HG03108 (cell line): ENCODE results near the gene PAX7.
"Not testable (repeated sequence)": the region's sequence is repeated elsewhere in the genome, so short reads cannot be mapped to it uniquely, and the experiment has no call there.

Experiments
- ATAC-seq: cut with Tn5 transposase; IDR thresholded peaks from one replicate; pipeline ENCODE4 v1.9.1; 2021; ENCODE audit warnings: moderate library complexity; ENCODE audit not compliant: unreplicated experiment

Gene PAX7

DNA sequence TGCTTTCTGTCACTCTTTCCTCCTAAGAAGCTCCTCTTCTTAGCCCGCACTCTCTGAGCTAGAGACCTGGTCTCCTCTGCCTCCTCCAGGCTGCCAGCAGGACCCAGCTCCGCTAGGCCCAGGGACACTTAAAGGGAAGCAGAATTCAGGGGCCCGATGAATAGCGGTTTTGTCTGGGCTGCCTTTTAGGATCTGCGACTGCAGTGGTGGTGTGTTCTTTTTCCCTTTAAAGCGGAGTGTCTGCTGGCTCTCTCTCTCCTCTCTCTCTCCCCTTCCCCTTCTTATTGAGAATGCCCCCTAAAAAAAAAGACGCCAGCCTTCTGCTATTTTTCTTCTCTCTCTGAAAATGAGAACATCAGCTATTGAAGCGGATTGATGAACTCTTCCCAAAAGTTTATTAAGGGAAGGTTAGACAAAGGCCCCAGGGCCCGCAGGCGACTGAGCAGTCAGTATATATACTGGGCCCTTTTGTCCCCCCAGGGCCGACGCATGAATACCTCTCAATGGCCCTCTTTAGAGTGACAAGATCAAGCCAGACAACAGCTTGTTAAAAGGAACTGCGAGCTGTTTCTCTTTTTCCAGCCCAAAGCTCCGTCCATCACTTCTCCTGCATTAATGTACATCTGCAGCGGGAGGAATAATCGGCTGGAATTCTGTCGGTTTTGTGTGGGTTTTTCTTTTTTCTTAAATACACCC, 27.0 kb downstream of the PAX7 start:
- no peak for ATAC-seq

DNA sequence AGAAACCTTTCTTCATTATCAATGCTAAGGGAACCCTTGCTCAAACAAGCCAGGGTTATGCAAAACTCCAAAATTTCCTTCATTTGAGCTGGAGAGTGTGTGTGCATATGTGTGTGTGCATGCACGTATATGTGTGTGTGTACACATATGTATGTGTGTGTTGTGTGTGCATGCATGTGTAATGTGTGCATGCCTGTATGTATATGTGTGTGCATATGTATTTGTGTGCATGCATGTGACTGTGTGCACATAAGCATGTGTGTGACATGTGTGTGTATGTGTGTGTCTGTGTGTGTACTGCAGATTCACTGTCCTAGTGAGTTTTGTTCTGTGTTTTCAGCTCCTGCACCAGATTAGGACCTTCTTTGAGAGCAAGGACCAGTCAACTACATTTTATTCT, 28.2 kb downstream of the PAX7 start:
- ATAC-seq = no peak

DNA sequence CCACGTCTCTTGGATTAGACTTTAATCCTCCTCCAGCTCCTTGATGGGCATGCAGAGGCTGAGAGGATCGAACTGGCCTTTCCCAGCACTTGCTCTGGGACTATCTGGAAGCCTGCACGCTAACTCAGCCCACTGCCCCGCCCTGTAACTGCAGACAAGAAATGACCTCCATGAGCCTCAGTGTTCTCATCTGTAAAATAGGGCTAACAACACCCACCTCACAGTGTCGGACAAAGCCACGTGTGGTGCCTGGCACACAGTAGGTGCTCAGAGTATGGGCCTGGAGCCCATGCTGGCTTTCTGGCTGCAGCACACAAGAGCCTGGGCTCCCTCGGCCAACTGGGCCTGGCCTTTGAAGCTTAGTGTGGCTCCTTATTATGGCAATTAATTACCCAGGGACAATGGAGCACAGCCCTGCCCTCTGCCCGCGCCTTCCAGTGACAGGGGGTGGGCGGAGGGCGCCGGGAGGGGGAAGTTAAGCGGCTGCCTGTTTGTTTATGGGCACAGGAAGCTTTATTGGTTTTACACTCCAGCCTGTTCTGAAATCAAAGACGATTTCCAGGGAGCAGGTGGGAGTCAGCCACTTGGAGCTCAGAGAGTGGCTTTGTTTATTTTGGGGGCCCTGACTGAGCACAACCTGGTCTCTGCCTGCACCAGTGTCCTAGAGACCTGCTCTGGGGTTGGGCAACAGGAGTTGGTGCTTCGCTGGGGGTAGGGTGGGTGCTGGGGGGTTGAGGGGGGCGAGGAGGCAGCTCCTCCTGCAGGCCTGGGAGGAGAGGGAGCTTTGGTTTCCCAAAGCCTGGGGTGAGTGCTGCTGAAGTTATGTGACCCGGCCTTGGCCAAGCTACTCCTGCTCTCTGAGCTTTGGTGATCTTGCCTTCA, 31.0 kb downstream of the PAX7 start:
- ATAC-seq = no peak

DNA sequence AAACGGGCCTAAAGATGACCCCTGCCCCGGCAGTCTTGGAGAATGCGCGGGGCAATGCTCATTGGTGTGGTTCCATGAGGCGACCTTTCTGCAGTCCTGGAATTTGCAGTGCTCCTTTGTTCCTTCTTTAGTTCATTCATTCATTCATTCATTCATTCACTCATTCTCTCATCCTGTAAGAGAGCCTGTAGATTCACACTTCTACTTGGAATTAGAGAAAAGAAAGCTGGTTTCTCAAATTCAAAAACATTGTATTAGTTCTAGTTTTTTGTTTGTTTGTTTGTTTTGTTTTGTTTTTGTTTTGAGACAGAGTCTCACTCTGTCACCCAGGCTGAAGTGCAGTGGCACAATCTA, 31.6 kb downstream of the PAX7 start:
- ATAC-seq = no peak

DNA sequence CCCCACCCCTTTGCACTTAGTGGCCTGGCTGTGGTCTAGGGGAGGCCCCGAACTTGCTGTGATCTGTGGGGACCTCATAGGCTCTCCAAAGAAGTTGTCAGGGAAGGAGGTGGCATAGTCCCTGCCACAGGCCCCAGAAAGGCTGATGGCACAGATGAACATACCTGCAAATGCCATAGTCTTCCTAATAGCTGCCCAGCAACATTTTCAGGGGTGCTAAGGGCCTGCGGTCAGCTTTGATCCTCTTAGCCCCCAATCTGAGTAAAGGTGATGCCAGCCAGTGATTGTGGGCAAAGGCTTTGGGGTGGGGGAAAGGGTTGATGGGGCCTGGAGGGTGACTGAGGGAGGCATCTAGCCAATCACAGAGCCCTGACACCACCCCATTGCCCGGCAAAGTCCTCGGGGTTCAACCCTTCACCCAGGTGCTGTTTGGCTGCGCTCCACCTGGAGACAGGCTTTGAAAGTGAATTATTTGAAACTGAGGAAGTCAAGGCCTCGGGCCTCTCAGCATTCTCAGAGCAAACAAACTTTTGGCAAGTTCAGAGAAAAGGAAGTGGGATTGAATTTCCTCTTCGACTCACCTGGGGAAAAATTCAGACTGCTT, 35.8 kb downstream of the PAX7 start:
- ATAC-seq = no peak

DNA sequence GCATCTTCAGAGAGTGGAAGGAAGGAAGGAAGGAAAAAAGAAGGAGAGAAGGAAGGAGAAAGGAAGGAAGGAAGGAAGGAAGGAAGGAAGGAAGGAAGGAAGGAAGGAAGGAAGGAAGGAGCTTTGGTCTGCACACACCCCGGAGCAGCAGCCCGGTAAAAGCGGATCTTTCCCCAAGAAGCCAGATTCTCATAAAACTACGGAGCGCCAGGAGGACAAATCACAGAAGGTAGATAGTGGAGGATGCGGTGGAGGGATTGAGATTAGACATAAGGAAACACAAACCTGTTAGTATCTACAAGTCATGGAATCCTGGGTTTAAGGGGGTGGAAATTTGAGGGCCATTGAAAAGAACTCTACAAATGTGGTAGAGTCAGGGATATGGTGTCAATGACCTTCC, 36.7 kb downstream of the PAX7 start:
- no peak for ATAC-seq

DNA sequence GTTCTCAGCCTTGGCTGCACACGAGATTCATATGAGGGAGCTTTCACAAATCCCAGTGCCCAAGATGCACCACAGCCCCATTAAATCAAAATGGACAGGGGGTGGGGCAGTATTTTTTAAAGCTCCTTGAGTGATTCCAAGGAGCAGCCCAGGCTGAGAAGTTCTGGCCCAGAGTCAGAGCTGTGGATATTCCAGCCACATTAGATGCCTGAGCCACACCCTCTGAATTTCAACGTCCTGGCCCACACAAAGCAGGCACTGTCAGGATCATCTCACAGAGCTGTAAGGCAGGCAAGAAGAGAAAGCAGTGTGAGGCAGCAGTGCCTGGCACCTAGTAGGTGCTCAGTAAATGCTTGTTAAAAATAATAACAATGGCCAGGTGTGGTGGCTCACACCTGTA, 37.4 kb downstream of the PAX7 start:
- ATAC-seq = no peak

DNA sequence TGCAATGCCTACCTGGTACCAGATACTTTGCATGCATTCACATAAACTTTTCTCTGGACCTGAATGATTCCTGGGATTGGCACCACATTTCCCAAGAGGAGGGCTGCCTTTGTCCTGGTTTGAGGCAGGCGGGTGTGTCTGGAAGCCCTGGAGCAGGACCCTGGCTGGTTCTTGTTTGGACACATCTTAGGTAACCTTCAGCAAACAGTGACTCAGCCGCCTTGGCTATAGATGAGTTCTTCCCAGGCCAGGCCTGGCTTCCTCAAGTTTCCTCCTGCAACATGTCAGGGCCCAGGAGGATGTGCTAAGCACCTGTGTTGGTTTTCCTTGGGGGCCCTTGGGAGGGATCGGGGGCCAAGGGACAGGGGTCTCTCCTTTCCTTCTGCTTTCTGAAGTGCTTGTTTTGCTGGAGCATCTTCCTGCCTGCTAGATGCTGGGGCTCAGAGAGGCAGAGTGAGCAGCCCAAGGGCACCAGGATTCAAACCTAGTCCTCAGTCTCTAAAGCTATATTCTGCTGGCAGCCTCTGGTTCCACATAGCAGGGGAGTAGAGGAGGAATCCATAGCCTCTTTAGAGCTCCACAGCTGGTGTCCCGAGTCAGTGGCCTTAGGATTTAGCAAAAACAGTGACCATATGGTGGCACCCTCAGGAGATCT, 38.2 kb downstream of the PAX7 start:
- ATAC-seq = no peak

DNA sequence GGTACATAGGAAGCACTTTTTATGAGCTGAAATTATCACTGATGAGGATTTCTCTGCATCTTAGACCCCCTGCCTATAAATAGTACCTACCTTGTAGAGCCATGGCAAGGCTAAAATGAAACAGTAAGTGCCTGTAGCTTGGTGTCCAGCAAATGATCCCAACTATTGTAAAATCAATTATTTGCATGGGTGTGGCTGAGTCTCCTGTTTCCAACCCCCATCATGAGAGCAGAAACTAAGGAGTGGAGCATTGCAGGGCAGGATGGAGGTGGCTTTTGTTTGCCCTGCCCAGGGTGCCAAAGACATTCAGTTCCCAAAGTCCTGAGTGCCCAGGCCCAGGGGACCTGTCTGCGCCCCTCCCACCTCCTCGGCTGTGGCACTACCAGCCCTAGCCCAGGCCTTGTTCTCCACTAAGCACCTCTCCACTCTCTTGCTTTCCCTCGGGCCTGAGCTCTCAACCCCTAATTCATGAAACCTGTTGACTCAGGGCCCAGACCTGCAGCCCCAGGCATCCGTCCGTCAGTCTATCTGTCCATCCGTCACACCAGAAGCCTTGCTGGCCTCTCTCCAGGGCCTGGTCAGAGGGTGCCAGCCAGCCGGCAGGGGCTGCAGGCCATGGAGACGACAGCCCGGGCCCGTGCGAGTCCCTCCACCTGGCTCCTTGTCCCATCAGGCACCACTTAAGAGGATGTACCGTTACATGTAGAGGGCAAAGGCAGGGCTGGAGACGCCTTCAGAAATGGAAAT, 39.6 kb downstream of the PAX7 start:
- ATAC-seq = no peak

DNA sequence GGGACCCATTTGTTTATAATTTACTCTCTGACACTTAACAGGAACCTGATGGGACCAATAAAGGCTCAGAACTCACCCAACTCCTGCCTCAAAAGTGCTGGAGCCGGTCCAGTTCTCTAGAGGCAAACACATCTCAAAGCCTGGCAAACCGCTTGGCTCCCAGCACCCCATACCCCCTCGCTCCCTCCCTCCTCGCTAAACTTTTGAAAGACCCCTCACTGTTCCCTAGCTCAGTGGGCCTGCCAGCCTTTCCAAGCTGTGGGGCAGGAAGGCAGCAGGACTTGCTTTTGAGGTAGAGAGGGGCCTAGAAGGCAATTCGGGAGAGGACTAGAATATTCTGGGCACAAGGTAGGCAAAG, 40.2 kb downstream of the PAX7 start:
- no peak for ATAC-seq

DNA sequence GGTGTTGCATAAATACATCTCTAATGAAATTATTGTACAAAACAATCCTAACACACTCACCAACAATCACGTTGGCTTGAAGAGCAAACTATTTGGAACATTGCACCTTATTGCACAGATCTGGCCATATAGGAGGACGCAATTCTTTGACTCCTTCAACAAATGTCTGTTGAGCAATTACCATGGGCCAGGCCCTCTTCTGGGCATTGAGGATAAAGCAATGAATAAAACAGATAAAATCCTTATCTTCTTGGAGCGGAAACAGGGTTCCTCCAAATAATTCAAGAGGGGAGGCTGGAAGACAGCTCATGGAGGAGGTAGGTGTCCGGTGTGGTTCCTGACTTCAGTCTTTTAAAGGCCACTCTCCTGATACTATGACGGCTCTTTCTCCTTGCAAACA, 43.3 kb downstream of the PAX7 start:
- no peak for ATAC-seq

DNA sequence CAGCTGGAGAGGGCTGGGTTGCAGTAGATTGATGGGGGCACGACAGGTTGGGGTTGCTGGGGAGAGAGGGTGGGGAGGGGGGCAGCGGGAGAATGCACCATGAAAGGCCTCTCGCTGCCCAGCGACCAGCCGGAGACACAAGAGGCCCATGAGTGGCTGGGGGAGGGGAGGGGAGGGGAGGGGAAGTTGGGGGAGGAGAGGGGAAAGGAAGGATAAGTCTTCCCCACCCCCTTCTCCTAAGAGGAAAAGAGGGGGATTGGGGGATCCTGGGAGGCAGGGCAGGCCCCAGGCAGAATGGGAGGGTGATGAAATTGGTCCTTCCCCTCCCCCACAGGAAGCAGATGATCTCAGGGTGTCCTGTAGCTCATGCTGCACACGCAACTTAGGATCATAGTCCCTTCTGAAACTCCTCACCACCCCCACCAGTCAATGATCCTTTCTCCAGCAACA, 45.7 kb downstream of the PAX7 start:
- no peak for ATAC-seq

DNA sequence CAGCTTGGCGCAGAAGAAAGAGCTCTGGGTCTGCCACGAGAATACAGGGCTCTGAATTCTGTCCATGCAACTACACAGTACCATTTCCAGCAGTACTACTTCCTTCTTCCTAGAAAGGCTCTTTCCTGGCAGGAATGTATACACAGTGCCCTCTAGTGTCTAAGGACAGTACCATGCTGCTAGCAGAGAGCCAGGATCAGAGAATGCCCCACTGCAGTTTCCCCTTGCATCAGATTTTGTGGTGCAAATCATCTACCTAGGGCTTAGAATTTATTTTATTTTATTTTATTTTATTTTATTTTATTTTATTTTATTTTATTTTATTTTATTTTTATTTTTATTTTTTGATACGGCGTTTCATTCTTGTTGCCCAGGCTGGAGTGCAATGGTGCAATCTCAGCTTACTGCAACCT, 50.8 kb downstream of the PAX7 start:
- no peak for ATAC-seq

DNA sequence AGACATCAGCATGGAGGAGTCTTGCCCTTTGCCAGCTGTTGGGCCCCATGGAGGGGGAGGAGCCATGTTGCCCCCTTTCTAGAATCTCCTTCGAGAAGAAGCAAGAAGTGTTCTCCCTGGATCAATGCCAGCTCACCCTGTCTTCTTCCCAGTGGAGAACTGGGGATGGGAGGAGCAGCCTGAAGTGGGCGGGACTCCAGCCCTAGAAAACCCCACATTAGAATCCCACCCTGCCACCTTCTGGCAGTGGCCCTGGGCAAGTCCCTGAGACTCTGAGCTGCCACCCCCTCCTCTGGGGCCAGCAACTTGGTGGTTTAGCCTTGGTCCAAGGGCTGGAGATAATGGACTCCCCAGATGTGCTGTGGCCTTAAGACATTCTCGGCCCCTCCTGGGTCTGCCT, 51.7 kb downstream of the PAX7 start:
- no peak for ATAC-seq

DNA sequence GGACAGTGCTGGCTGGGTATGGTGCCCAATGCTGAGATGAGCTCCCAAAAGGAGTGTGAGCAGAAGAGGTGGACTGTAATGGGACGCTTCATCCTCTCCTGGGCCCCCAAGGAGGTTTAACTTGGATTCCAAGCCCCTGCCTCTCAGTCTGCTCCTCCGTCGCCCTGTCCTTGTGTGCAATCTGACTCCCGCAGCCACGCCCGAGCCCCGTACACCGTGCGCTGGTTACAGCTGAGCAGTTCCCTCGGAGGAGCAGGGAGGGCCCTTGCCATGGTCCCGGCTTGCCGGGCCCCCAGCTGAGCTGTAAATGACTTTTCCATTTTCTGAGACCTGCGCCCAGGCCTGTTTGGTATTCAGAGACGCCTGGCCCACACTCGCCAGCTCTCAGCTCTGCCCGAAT, 53.7 kb downstream of the PAX7 start:
- ATAC-seq = no peak

DNA sequence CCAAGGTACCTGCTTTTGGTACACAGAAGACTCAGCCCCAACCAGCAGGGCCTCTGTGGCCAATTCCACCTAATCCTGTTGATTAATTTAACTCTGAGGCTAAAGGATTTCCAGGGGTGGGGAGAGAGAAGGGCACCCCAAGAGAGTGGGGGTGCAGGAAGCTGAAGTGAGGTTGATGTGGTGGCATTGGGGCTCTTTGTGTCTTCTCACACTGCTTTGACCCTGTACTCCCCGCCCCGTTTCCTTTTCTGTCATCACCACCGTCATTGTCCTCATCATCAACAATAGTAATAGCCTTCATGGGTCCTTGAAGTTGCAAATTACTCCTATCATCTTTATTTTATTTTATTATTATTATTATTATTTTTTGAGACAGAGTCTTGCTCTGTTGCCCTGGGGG, 55.9 kb downstream of the PAX7 start:
- ATAC-seq = no peak

DNA sequence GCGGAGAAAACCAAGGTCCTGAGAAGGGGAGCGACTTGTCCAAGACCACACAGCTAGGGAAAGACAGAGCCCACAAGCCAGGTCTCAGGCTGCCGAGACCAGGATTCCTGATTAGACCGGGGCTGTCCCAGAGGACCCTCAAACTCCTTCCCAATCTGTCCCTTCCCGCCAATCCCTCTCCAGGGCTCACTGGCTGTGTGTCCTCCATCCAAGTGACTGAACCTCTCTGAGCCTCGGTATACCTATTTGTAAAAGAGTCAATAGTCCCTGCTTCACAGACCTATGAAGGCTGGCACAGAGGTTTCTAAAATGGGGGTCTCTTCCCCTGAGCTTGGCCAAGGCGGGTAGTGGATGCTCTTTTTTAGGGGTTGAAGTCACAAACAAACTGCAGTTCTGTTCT, 56.6 kb downstream of the PAX7 start:
- no peak for ATAC-seq

DNA sequence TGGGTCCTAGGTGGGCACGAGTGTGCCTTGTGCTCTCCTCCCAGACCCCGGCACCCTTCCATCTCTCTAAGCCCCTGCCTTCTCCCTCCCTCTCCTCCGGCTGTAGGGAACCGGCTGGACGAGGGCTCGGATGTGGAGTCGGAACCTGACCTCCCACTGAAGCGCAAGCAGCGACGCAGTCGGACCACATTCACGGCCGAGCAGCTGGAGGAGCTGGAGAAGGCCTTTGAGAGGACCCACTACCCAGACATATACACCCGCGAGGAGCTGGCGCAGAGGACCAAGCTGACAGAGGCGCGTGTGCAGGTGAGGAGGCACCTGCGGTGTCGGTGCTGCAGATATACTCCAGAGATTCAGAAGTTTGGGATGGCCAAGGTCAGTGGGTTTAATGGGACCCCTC, 61.0 kb downstream of the PAX7 start:
- no peak for ATAC-seq

DNA sequence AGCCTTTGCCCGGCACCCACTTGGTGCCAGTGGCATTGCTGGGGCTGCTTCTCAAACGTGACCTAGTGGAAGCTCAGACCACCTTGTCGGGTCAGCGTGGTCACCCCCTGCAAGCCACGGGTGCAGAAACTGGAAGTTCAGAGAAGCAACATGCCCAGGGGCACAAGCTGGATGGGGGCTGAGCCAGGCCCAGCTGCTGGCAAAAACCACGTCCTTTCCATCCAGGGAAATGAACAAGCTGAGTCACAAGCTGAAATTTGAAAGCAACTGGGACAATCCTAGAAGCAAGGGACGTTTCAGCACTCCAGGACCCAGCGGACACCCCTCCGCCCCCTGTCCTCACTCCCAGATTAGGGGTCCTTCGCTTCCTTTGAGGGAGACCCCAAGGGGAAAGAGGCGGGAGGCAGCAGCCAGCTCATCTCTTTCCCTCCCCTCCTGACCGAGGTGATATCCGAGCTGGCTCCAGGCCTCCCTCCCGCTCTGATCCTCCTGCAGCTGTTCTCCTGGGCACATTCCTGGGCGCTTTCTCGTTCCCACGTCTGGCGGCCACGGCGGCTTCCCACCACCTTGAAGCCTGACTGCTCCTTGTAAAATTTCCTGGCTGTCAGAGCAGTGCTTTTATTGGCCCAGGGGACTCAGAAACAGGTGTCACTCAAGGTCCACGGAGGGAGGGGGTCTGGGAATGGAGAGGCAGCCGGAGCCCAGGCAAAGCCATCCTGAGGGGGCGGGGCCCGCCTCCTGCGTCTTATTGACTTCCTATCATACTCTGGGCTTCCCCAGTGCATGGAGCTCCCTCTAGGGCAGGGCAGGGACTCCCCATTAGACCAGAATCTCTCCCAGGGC, 62.8 kb downstream of the PAX7 start:
- no peak for ATAC-seq

DNA sequence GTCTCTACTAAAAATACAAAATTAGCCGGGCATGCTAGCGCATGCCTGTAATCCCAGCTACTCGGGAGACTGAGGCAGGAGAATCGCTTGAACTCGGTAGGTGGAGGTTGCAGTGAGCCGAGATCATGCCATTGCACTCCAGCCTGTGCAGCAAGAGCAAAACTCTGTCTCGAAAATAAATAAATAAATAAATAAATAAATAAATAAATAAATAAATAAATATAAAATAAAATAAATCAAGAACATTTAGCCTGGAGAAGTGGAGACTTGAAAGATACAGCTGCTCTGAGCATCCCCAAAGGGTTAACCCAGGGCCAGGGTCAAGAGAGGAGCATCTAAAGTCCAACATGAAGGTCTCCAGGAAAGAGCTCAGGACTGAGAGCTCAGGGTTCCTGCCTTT, 63.6 kb downstream of the PAX7 start:
- not testable (repeated sequence) for ATAC-seq
